GM21390 (cell line): ENCODE data around the gene INF2.
"Not testable (repeated sequence)": the region's sequence is repeated elsewhere in the genome, so short reads cannot be mapped to it uniquely, and the experiment has no call there.

Source experiments
- ATAC-seq: cut with Tn5 transposase; IDR thresholded peaks from one replicate; pipeline ENCODE4 v1.9.1; 2021; ENCODE audit not compliant: unreplicated experiment

The INF2 gene

DNA sequence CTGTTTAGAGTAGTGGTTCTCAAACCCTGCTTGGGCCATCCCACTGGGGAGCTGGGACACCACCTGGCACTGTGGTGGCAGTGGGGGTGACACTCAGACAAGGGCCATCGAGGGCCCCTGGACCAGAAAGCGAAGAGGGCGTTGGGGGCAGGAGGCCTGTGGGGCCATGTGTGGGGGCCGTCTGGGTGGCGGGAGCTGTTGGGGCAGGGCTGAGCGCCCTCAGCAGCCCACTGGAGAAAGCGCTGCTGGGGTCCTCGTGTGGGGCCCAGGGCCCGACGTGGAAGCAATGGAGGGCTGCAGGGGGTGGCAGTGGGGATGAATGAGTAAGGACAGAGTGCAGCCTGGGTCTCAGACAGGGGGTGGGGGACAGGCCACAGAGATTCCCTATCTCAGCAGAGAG is 28.7 kb downstream of the INF2 start:
- ATAC-seq: no peak

DNA sequence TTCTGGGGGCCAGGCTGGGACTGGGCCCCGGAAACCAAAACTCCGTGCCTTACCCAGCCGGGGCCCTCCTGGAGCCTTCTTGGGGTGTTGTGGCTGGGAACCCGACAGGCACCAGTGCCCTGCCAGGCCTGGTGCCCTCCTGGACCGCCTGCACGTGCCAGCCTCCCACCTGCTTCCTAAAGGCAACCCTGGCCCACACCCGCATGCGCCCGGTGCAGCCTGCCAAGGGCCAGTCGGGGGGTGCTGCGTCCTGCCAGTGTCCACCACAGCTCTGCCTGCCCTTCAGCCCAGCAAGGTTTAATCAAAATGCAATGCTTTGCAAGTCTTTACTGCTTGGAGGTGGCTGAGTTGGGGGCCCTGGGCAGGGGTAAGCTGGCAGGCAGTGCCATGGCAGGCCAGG is 29.5 kb downstream of the INF2 start:
- ATAC-seq: no peak

DNA sequence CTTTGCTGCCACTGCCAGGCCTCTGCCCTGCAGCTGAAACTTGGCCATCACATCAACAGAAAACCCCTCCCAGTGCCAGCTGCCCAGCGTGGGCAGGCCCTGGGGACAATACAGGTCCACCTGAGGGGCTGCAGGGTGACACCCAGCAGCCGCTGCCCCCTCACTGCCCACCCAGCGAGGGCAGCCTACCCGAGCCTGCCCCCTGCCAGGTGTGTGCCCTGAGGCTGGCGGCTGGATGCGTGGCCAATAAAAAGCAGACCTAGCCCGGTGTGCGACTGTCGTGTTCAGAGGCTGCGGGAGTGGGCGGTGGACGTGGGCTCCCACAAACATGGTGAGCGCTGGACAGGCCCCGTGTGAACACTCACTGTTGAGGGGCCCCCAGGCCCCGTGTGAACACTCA is 29.9 kb downstream of the INF2 start:
- ATAC-seq: no peak

DNA sequence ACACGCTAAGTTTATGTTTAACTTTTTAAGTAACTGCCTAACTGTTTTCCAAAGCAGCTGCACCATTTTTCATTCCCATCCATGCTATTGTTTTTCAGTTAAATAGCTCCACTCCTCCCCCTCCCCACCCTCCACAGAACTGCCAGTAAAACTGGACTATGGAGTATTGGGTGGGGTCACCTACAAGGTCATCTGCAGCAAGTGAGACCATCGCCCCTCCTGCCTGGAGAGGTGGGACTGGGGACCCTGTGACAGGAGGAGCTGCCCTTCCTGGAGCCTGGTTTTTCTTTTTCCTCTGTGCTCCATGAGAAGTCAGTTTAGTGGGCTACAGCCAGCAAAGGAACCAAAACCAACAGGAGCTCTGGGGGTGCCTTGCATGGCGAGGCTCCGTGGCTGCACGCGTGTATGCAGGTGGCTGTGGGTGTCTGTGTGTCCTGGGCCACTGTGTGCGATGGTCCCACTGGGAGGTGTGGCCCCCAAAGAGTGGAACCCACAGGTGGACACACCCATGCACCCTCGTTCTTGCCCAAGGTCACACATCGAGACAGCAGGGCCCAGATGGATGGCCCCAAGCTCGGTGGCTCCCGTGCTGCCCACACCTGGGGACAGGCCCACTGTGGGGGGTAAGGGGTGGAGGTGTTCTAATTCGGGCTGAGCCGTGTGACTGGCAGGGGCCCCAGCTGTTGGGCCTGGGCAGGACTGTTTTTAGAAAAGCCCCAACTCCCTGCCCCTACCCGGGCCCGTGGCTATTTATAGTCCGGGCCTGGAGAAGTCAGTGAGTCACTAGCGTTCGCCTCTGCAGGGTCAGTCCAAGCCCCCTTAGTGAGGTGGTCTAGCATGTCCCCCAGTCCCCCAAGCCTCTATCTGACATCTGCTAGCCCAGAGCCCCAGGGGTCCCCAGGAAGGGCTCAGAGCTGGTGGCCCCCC is 32.4 kb downstream of the INF2 start:
- ATAC-seq: no peak

DNA sequence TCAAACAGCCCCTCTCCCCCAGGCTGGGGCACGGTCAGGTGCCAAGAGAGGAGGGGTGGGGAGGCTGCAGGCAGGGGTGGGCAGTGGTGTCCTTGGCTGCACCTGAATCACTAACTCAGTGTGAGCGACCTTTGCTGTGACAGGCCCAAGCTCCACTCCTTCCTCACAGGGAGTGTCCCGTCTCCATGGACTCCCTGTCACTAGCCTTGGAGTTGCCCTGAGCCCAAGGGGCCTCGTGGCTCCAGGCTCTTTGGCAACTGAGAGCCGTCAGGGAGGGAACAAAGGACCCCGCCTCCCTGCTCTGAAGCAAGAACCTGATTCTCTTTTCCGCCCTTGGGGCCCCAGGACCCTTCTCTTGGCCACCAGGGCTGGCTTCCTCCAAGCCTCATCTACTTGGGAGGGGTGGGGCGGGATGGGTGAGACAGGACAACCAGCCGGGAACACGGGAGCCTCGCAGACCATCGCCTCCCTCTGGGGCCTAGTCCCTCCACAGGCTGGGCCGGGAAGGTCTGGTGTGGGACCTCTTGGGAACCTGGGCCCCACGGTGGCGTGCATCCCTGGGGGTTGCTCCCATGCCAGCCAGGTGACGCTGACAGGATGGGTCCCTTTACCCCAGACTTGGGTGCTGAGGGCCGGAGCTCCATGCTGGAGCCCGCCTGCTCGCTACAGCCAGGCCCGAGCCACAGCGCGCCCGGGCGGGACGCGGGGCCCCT is 33.7 kb downstream of the INF2 start:
- no peak for ATAC-seq

DNA sequence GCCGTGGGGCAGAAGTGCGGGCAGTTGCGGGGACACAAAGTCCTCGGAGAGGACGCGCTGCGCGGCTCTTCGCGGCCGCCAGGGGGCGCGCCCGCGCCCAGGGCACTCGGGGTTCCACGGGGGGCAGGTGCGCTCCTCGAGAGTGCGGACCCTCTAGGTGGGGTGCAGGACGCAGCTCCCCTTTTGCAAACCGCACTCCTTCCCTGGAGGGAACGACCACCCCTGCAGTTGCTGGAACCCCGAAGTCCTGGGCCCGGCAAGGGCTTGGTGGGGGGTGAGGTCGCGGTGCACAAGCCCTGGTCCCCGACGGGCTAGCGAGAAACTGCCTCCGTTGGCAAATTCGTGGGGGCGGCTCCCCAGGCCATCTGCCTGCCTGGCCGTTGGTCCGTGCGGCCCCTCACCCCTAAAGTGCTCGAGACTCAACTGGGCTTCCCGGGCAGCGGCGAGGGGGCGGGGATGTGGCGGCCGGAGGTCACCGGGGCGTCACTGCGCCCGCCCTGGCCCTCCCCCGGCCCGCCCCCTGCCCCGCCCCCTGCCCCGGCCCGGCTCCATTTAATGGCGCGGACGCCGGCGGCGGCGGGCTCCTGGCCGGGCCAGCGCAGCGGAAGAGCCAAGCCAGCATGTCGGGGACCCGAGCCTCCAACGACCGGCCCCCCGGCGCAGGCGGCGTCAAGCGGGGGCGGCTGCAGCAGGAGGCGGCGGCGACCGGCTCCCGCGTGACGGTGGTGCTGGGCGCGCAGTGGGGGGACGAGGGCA is 34.4 kb downstream of the INF2 start, which contains the start of gene ADSS1:
TSS of gene ADSS1 (plus strand) at position 579 of the 756 bp plus-strand sequence. CDS start at position 621, 42 bp downstream.
- peak; percentile 57 for ATAC-seq

DNA sequence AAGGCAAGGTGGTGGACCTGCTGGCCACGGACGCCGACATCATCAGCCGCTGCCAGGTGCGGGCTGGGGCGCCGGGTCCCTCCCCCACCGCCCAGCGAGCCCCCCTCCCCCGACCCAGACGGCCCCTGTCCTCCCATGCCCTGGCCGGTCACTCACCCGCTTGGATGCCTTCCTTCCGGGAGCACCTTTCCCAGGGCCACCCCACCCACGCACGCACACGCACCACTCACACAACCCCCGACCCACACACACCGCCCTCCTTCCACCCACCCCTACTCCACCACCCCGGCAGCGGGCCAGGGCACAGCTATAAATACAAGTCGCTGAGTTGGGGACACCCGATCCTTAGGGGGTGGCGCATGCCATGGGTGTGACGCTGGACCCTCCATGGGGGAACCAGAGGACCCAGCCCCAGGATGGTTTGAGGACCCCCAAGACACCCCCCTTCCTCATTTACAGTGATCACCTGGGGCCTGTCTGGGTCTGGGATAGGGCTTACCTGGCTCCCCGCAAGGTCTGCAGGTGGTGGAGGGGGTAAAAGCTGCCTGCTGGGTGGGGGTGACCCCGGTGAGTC is 35.1 kb downstream of the INF2 start:
- no peak for ATAC-seq

DNA sequence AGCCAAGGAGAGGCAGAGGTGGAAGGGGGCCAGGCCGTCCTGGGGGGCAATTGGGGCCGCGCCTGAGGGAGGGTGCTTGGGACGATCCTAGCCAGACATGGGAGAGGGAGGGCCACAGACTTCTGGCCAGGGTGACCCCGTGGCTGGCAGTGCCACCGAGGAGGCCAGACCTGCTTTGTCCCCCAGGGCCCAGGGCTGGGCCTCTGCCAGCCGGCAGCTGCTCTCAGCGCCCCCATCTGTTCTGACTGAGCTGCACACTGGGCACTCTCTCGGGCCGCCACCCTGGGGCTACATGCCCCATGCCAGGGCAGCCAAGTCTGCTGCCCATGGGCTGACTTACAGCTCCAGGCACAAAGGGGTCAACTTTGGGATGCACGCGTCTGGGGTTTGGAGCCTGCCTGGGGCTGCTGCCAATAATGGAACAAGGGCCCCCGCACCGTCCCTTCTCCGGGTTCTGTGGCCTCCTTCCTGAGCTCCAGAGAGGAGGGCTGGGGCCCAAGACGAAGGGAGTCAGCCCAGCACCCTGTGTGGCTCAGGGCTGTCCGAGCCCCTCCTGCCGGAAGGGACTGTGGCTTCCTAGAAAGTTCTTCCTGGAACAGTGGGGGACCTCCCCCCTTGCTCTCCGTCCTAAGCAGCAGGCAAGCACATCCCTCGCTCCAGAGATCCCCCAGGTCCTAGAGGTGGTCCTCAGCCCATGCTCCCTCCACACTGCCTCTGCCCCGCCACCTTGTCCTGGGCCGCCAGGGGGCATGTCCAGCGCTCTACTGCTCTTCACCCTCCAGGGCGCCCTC is 35.8 kb downstream of the INF2 start:
- ATAC-seq: no peak

DNA sequence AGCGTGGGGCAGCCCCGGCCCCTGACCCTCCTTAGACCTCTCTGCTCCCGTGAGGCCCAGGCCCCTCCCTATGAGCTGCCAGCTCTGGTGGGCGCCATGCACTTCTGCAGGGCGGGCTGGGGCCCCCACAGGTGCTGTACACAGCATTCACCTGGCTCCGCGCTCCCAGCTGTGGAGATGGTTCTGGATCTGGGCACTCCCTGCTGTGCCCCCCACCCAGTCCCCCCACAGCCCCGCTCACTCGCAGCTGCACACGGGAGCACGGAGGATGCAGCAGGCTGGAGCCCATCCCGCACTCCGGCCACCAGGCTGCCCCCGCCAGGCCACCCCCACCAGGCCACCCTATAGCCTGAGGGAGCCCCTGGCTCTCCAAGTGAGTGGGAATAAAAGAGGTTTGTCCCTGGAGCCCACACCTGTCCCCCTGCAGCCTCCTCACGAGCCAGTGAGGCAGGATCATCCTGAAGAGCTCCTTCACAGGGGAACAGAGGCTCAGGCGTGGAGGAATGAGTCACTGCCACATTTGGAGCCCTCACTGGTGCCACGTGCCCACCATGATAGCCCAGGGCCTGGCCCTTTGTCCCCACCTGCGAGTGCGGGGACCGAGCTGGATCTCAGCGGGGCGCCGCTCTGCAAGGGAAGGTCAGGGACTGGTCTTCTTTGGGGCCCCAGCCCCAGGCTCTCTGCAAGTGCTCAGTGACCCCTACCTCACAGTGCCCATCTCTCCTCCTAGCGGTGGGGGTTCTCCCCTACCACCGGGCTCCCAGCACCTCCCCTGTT is 36.5 kb downstream of the INF2 start:
- no peak for ATAC-seq

DNA sequence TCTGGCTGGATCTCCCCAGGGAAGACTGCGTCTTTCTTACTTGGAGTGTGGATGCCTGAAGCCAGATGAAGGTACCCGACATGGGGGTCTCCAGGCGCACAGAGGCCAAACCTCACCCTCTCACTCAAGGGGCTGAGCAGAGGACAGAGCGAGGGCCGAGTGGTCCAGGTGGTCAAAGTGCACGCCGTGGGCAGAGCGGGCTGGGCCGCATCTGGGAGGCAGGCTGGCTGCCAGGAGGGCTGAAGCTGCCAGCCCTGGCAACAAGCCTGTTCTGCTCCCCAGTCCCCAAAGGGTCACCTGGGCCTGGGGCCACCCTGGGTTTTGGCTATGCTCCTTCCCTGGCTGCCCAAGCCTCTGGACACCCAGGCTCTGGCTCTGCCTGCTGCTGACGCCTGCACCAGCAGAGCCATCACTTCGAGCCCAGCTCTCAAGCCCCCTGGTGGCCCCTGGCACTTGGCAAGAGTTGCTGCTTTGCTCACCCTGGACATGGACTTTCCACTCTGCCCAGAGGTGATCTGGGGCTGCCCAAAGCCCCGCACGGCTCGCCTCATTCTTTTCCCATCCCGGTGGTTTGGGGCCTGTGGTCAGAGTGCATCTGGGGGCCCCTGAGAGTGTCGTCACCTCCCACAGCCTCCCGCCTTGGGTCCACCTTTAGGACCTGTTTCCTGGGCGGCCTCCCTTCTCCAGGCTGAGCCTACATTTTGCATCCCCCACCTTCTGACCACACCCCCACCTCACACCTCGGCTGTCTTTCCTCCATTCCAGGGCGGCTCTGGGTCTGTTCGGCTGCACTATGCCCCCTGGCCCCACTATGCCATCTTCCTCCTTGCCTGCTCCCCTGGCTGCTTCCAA is 37.4 kb downstream of the INF2 start:
- ATAC-seq: no peak

DNA sequence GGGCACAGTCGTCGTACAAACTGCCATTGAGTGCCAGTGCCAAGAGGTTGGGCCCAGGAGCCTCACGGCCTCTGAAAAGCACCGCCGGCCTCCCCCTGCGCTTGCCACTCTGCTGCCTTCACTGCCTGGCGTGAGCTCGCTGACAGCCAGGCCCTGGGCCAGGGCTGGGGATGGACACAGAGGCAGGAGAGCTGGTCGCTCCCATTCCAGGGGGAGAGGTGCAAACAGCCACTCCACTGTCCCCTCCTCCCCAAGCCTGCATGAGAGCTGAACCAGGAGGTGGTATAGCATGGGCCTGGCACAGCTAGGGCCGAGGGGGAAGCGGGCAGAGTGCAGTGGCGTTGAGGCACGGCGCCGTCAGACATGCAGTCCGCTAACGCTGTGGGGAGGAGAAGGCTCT is 39.2 kb downstream of the INF2 start:
- ATAC-seq: no peak

DNA sequence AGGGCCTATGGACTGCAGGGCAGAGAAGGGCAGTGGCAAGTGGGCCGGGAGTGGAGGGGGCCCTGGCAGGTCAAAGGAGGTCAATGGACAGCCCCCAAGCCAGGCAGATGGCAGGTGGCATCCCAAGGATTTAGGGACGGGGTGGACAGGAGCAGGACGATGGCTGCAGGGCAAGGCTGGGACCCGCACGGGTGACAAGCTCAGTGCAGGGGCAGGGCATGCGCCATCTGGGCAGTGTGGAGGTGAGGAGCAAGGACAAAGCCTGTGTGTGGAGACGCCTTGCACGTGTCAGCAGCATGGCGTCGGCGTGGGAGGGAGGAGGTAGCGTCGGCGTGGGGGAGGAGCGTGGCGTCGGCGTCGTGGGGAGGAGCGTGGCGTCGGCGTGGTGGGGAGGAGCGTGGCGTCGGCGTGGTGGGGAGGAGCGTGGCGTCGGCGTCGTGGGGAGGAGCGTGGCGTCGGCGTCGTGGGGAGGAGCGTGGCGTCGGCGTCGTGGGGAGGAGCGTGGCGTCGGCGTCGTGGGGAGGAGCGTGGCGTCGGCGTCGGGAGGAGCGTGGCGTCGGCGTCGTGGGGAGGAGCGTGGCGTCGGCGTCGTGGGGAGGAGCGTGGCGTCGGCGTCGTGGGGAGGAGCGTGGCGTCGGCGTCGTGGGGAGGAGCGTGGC is 39.9 kb downstream of the INF2 start:
- not testable (repeated sequence) for ATAC-seq

DNA sequence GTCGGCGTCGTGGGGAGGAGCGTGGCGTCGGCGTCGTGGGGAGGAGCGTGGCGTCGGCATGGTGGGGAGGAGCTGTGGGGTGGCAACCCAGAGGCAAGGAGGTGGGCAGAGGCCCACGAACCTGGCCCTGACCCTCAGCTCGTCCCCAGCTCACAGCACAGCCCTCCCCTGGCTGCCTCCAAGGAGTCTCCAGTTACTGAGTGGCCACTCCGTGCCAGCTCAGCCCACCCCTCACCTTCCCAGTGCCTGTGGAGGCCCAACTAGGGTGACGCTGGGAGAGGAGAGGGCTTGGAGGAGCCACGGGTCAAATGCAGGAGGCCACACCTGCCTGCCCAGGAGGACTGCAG is 40.4 kb downstream of the INF2 start:
- no peak for ATAC-seq

DNA sequence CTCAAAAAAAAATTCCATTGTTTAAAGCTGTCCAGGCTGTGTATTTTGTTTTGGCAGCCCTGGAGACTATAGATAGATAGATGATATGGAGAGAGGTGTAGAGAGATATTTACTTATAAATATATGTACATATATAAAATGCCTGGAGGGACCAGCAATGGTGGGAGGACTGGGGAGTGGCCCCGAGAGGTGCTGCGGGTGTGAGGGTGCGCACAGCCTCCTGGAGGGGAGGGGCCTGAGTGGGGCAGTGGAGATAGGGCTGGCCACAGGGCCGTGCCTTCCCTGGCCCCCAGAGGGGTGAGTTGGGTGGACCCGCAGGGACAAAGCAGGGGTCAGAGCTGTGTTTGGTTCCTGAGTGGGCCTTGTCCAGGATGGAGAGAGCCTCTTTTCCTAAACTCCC is 41.1 kb downstream of the INF2 start:
- no peak for ATAC-seq

DNA sequence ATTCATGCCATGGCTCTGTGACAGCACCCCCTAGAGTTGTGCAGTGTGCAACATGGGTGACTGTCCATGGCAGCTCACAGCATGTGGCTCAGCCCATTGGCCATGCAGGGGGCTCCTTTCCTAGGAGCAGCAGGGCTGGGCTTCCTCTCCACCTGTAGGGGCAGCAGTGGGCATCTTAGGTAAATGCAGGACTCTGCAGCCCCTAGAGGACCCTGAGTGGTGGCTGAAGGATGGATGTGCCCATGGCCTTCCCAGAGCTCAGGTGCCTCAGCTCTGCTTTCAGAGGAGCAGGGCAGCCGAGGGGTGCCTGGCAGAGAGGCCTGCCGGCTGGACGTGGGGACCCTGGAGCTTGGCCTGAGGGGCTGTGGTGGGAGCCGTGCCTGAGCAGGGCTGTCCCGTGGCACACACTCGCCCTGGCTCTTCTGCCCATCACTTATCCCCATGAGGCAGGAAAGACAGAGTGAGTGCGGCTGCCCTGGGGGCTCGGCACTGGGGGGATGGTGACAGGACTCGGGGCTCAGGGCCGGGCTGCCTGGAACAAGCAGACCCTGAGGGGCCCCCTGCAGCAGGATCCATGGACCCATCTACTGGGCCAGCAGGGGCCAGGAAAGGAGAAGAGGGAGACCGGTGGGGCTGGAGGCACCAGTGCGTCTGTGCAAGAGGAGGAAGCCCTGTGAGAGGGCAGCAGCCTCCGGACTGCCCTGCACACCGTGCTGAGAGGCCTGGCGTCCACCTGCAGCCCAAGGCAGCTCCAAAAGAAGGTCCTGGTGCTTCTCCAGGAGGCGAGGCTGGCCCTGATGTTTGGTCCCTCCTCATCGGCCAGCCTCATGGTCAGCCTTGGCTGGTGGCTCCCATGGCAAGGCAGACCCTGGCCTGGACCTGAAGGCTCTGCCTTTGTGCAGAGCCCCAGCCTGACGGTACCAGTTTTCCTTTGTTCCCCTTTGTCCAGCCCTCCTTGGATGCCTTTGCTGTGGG is 42.2 kb downstream of the INF2 start:
- ATAC-seq: no peak

DNA sequence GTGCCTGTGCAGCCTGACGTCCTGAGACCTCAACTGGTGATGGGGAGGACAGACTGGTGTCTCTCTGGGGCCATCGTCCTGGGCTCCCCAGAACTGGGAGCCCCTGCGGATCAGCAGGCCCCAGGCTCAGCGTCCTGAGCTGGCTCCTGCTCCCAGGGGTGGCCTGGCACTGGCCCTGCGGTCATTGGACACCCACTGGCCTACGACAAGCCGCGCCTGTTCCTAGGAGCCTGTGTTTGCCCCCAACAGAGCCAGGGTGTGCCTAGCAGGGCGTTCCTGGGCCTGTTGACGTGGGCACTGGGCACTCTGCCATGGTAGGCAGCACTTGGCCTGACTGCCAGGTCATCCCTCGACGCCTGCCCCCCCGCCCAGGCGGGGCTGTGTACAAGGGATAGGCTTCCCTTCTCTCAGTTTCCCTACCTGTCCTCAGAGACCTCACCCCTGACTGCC is 43.0 kb downstream of the INF2 start:
- no peak for ATAC-seq
